Lower leg skin (tissue), 3 donors: ENCODE data around the gene TTC16.

Experiments
- CTCF ChIP-seq, 3 donors: fragments of 450-650 bp; IDR thresholded peaks; one replicate each; pipeline ENCODE4 v1.5.1; 2016; ENCODE audit warnings: antibody characterized with exemption in 3 of 3, mild to moderate bottlenecking in 3 of 3, moderate library complexity in 2 of 3
- POLR2A ChIP-seq, 2 donors: fragments of 450-650 bp; IDR thresholded peaks; one replicate each; pipeline ENCODE4 v1.6.1; 2016 to 2017; ENCODE audit warnings: antibody characterized with exemption in 2 of 2, mild to moderate bottlenecking in 1 of 2, moderate library complexity in 1 of 2

- TF ChIP-seq CTCF (IDR thresholded peaks at IDR 0.05), result no peak
- no peak for TF ChIP-seq POLR2A (IDR thresholded peaks at IDR 0.05)
Observed at GRCh38 chr9:127778280-127779135, 62.6 kb downstream of the TTC16 start, which contains the start of gene SH2D3C.
